SK-N-MC (cell line): ENCODE results near the gene KLHL13.

Experiments used
- EZH2 ChIP-seq: fragments of 200-600 bp; sonication (generic); IDR thresholded peaks from one replicate; pipeline ENCODE4 v1.6.1; 2017; ENCODE audit warnings: antibody characterized with exemption
- POLR2AphosphoS5 ChIP-seq: IDR thresholded peaks from 2 replicates; pipeline ENCODE4 v1.6.1; 2012; ENCODE audit warnings: mild to moderate bottlenecking, low read depth, low read length, borderline replicate concordance

DNA sequence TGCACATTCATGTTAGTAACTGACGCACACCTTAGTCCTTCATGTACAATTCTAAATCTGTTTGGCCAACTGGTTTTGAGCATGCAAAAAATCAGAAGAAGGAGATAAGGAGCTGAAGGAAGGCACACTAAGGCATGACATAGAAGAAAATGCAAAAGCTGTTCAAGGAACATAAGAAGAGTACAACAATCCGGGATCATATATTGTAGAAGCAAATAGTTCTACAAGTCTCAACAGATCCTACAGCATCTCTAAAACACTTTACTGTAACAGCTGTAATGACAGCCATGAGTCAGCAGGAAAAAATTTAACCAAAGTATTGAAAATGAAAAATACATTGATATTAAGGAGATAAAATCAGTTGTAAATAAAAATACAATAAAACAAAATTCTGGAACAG is 57.7 kb downstream of the KLHL13 start:
- TF ChIP-seq EZH2 (no peak), POLR2AphosphoS5 (no peak)
